Endothelial cell of umbilical vein (primary cell): ENCODE results near the gene CADPS. TPM values are rescaled to one million over a fixed set of nuclear protein-coding genes. Genes with fewer than 3 reads are reported as not detected.

Experiments used
- BruUV-seq: library from RNA; stranded (reverse); fragments of 400-500 nt; replicated peaks from 2 replicates; lab custom pipeline; 2021; lab: Mats Ljungman, UMichigan
- CTCF ChIA-PET: fragments of 300-600, 350-600 bp; sonication (Branson Sonifier 250); formaldehyde crosslinking; loops from one replicate; lab custom pipeline; 2021; ENCODE audit warnings: antibody characterized with exemption, inconsistent platforms; lab: Charles Lee
- POLR2A ChIA-PET: fragments of 300-600, 350-600 bp; sonication (Branson Sonifier 250); formaldehyde crosslinking; loops from one replicate; lab custom pipeline; 2021; ENCODE audit warnings: antibody characterized with exemption, inconsistent platforms; lab: Charles Lee
- DNase-seq: peaks from one replicate; pipeline ENCODE4 v3.0.0-alpha.2; 2011; ENCODE audit warnings: low read depth, low spot score
- FAIRE-seq: peaks from 2 replicates; lab custom pipeline; 2011; peaks lifted over from hg19 to GRCh38; lab: Jason Lieb, UNC
- H2AFZ ChIP-seq: 2 replicates; pipeline ENCODE4 v1.6.0; 2012; ENCODE audit warnings: low read depth, low read length, control low read depth, inconsistent platforms
- H3K27ac ChIP-seq: 2 replicates; pipeline ENCODE4 v1.5.1; 2011; ENCODE audit warnings: low read depth, mild to moderate bottlenecking, control low read depth, low read length, moderate library complexity; ENCODE audit not compliant: insufficient read depth
- H3K27me3 ChIP-seq, 2 experiments: 2 replicates each; pipeline versions ENCODE4 v1.6.0 to v1.6.1; 2011; ENCODE audit warnings: low read length in 2 of 2, mixed read lengths in 1 of 2; ENCODE audit not compliant: control insufficient read depth in 2 of 2, insufficient read depth in 2 of 2
- H3K36me3 ChIP-seq, 2 experiments: 2 replicates in 1 of 2; 3 replicates in 1 of 2; pipeline ENCODE4 v1.5.1; 2011; ENCODE audit warnings: low read length in 2 of 2, mild to moderate bottlenecking in 1 of 2, moderate library complexity in 1 of 2; ENCODE audit not compliant: control insufficient read depth in 2 of 2, insufficient read depth in 2 of 2; ENCODE audit errors: extremely low read depth in 1 of 2
- H3K4me1 ChIP-seq: 3 replicates; pipeline ENCODE4 v1.5.1; 2011; ENCODE audit warnings: mild to moderate bottlenecking, low read length; ENCODE audit not compliant: control insufficient read depth, insufficient read depth; ENCODE audit errors: extremely low read depth
- H3K4me2 ChIP-seq: 2 replicates; pipeline ENCODE4 v1.6.1; 2011; ENCODE audit warnings: low read length, control low read depth, mixed read lengths; ENCODE audit not compliant: insufficient read depth
- H3K4me3 ChIP-seq, 3 experiments: fragments of 200-600 bp in 1 of 3; sonication (generic), shearing (Covaris generic) in 1 of 3; replicated peaks in 1 of 3; 2 replicates each; pipeline ENCODE4 v1.5.1; 2011 to 2016; ENCODE audit warnings: control low read depth in 3 of 3, low read length in 3 of 3, mild to moderate bottlenecking in 2 of 3, inconsistent platforms in 1 of 3, low read depth in 1 of 3, moderate library complexity in 1 of 3; ENCODE audit not compliant: insufficient read depth in 1 of 3
- H3K79me2 ChIP-seq: 2 replicates; pipeline ENCODE4 v1.6.0; 2012; ENCODE audit warnings: low read length, inconsistent platforms; ENCODE audit not compliant: control insufficient read depth, insufficient read depth
- H3K9ac ChIP-seq: replicated peaks from 2 replicates; pipeline ENCODE3; 2011; ENCODE audit warnings: low read length, control low read depth; ENCODE audit not compliant: insufficient read depth; ENCODE audit errors: extremely low read depth
- H3K9me1 ChIP-seq: replicated peaks from 3 replicates; pipeline ENCODE4 v1.6.0; 2011; ENCODE audit warnings: mild to moderate bottlenecking, low read length; ENCODE audit not compliant: control insufficient read depth, insufficient read depth; ENCODE audit errors: extremely low read depth
- H3K9me3 ChIP-seq: replicated peaks from 2 replicates; pipeline ENCODE4 v1.5.1; 2012; ENCODE audit warnings: low read length, inconsistent platforms; ENCODE audit not compliant: control insufficient read depth, insufficient read depth
- H4K20me1 ChIP-seq: replicated peaks from 2 replicates; pipeline ENCODE3; 2011; ENCODE audit warnings: mild to moderate bottlenecking, low read length; ENCODE audit not compliant: control insufficient read depth, insufficient read depth; ENCODE audit errors: extremely low read depth
- FOS ChIP-seq: IDR thresholded peaks from 2 replicates; pipeline ENCODE4 v1.6.1; 2011; ENCODE audit warnings: mild to moderate bottlenecking, low read length, moderate library complexity, borderline replicate concordance; ENCODE audit not compliant: insufficient read depth
- GATA2 ChIP-seq: IDR thresholded peaks from 2 replicates; pipeline ENCODE4 v1.7.0; 2011; ENCODE audit warnings: low read depth, mild to moderate bottlenecking, moderate library complexity, mixed read lengths, low read length; ENCODE audit not compliant: insufficient read length, insufficient read depth
- JUN ChIP-seq: IDR thresholded peaks from 2 replicates; pipeline ENCODE4 v1.6.1; 2011; ENCODE audit warnings: borderline replicate concordance, low read depth; ENCODE audit not compliant: insufficient read length, insufficient read depth
- POLR2A ChIP-seq: IDR thresholded peaks from 2 replicates; pipeline ENCODE4 v1.6.1; 2012; ENCODE audit warnings: low read depth, mild to moderate bottlenecking, control low read depth, low read length
- dilution Hi-C: fragments of 300-500 bp; cut with MboI; formaldehyde crosslinking; loops from one replicate; pipeline ENCODE4 v1.15.0; 2019; ENCODE audit warnings: low sequenced_read_pairs; ENCODE audit not compliant: extremely low pct_ligation_motif_present
- intact Hi-C: fragments of 100-400 bp; cut with micrococcal nuclease; formaldehyde crosslinking; loops from one replicate; pipeline ENCODE4 v1.10.0; 2022
- polyA plus RNA-seq, 4 experiments: library from polyadenylated mRNA; depleted of rRNA in 3 of 4; stranded (reverse) in 3 of 4; unstranded in 1 of 4; fragments of >200 nt; gene quantifications; 2 replicates each; pipeline versions ENCODE4 v1.2.1 to v1.2.3, GENCODE V29; 2011 to 2012; ENCODE audit warnings: missing spikeins in 1 of 4
- total RNA-seq: library from RNA; stranded (reverse); gene quantifications from 2 replicates; pipeline ENCODE4 v1.2.3, GENCODE V29; 2021
- TF ChIP-seq, protein P1 (sequence below): IDR thresholded peaks from 2 replicates; pipeline ENCODE4 v1.6.1; 2011; ENCODE audit not compliant: insufficient read depth, insufficient read length
- TF ChIP-seq, protein P2 (sequence below), 2 donors: IDR thresholded peaks; 1 replicate in 1 of 2; 2 replicates in 1 of 2; pipeline ENCODE4 v1.5.1; 2011; ENCODE audit warnings: low read length in 2 of 2, mild to moderate bottlenecking in 2 of 2, moderate library complexity in 2 of 2, control low read depth in 1 of 2, inconsistent platforms in 1 of 2, low read depth in 1 of 2; ENCODE audit not compliant: insufficient read depth in 1 of 2; ENCODE audit errors: extremely low read depth in 1 of 2

The CADPS gene
- total and polyA plus RNA-seq, 2 donors (not counting 3 experiments of a cell fraction or from before 2014, with no cell fraction given) = not detected

DNA sequence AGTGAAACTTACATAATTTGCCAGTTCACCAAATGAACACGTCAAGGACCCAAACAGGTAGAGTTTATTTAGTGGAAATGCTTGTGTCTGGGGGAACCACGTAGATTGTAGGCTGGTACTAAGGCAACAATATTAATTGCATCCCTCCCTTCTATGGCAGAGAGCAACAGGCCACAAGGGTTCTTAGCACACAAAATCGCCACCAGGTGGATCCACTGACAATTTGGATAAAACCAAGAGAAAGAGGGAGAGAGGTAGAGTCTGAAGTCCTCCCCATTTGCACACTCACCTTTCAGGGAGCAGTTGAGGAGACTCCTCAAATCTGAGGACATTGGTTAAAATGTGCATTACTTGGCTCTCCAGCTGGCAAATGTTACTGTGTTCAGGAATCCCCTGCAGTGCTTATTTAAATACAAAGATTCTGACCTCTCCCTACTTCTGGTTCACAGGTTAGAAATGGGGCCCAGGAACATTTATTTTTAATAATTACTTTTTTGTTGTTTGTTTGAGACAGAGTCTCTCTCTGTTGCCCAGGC is 320.9 kb downstream of the CADPS start:
- Histone ChIP-seq H3K9me1 (no peaks in the 10 kb centered on the region), H2AFZ (no peak overlapping the region), H3K36me3 (no peaks in the 10 kb centered on the region), H3K27ac (no peak overlapping the region), H4K20me1 (no peaks in the 10 kb centered on the region), H3K27me3 (peaks cover 3 to 4% of the 10 kb centered on the region in 2 experiments), H3K9me3 (no peaks in the 10 kb centered on the region), H3K79me2 (no peaks in the 10 kb centered on the region), H3K9ac (no peak overlapping the region), H3K4me1 (no peaks in the 10 kb centered on the region), H3K4me3 (no peak overlapping the region), H3K4me2 (no peak overlapping the region)
- TF ChIP-seq, protein P1, sequence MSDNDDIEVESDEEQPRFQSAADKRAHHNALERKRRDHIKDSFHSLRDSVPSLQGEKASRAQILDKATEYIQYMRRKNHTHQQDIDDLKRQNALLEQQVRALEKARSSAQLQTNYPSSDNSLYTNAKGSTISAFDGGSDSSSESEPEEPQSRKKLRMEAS = no peak
- TF ChIP-seq JUN = no peak
- TF ChIP-seq GATA2 = no peak
- TF ChIP-seq FOS = no peak
- TF ChIP-seq, protein P2, sequence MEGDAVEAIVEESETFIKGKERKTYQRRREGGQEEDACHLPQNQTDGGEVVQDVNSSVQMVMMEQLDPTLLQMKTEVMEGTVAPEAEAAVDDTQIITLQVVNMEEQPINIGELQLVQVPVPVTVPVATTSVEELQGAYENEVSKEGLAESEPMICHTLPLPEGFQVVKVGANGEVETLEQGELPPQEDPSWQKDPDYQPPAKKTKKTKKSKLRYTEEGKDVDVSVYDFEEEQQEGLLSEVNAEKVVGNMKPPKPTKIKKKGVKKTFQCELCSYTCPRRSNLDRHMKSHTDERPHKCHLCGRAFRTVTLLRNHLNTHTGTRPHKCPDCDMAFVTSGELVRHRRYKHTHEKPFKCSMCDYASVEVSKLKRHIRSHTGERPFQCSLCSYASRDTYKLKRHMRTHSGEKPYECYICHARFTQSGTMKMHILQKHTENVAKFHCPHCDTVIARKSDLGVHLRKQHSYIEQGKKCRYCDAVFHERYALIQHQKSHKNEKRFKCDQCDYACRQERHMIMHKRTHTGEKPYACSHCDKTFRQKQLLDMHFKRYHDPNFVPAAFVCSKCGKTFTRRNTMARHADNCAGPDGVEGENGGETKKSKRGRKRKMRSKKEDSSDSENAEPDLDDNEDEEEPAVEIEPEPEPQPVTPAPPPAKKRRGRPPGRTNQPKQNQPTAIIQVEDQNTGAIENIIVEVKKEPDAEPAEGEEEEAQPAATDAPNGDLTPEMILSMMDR (IDR thresholded peaks at IDR 0.05; ENCODE audit: extremely low read depth in 1 of 2, insufficient read depth in 1 of 2, low read depth in 1 of 2, low read length in 2 of 2) = peak; percentile 8 to 31
- no peak for TF ChIP-seq POLR2A
- dilution Hi-C loops = no loop called here
- CTCF ChIA-PET = interaction anchor here (0.7 to 2.1 kb wide), 8 partner anchors 9 to 352 kb away, joined by 3 to 8 read pairs (median 3); no protein-coding TSS in a partner anchor
- POLR2A ChIA-PET = no interaction called here
- no TSS peak for BruUV-seq
- no peak for FAIRE-seq
- DNase-seq = no peak
- intact Hi-C loops = no loop called here
